Neural progenitor cell (in vitro differentiated cells): ENCODE data around the gene VSX2.

Experiments used
- CTCF ChIP-seq: fragments of 200-600 bp; sonication (generic); IDR thresholded peaks from 2 replicates; pipeline ENCODE4 v1.5.1; 2017; ENCODE audit warnings: antibody characterized with exemption, mild to moderate bottlenecking
- EZH2 ChIP-seq: fragments of 200-600 bp; sonication (generic); IDR thresholded peaks from 2 replicates; pipeline ENCODE4 v1.6.1; 2017; ENCODE audit warnings: antibody characterized with exemption, mild to moderate bottlenecking, moderate library complexity

GRCh38 chr14:74190927-74191575 lies 48.2 kb upstream of the VSX2 start:
- TF ChIP-seq CTCF (no peak), EZH2 (no peak)
